OCI-LY7 (cell line): Measurements from ENCODE around the gene FAM76B.

ENCODE experiments used
- EZH2phosphoT487 ChIP-seq: fragments of 200-600 bp; sonication (generic); IDR thresholded peaks from 2 replicates; pipeline ENCODE4 v1.6.1; 2018; ENCODE audit warnings: low read depth, borderline replicate concordance, mild to moderate bottlenecking, mixed run types, antibody characterized with exemption, low read length, moderate library complexity, mixed read lengths
- TF ChIP-seq, protein P1 (sequence below): fragments of 200-600 bp; sonication (generic); conservative IDR thresholded peaks from 2 replicates; pipeline ENCODE4 v1.5.1; 2014; ENCODE audit warnings: mild to moderate bottlenecking, antibody characterized with exemption, low read length, moderate library complexity, mixed read lengths

- no peak for TF ChIP-seq EZH2phosphoT487
- TF ChIP-seq, protein P1, sequence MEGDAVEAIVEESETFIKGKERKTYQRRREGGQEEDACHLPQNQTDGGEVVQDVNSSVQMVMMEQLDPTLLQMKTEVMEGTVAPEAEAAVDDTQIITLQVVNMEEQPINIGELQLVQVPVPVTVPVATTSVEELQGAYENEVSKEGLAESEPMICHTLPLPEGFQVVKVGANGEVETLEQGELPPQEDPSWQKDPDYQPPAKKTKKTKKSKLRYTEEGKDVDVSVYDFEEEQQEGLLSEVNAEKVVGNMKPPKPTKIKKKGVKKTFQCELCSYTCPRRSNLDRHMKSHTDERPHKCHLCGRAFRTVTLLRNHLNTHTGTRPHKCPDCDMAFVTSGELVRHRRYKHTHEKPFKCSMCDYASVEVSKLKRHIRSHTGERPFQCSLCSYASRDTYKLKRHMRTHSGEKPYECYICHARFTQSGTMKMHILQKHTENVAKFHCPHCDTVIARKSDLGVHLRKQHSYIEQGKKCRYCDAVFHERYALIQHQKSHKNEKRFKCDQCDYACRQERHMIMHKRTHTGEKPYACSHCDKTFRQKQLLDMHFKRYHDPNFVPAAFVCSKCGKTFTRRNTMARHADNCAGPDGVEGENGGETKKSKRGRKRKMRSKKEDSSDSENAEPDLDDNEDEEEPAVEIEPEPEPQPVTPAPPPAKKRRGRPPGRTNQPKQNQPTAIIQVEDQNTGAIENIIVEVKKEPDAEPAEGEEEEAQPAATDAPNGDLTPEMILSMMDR, result no peak
Measured at GRCh38 chr11:95723361-95723942, 66.1 kb downstream of the FAM76B start.
